Right cardiac atrium (tissue), 5 donors: Measurements from ENCODE around the gene SPRED2. TPM values are rescaled to one million over a fixed set of nuclear protein-coding genes. Genes with fewer than 3 reads are reported as not detected.

Experiments
- ATAC-seq, 2 donors: fragments of 200-7000 bp; cut with Tn5 transposase; one replicate each; pipeline versions ENCODE4 v1.8.0 to v1.9.1; 2020; ENCODE audit warnings: moderate library complexity in 2 of 2, mild to moderate bottlenecking in 1 of 2
- DNase-seq, 3 donors: peaks; one replicate each; pipeline ENCODE4 v3.0.0-alpha.2; 2020
- H3K27ac ChIP-seq: one replicate; pipeline ENCODE4 v1.5.1; 2013; ENCODE audit warnings: mild to moderate bottlenecking, low read length, control low read depth, moderate library complexity
- H3K27me3 ChIP-seq: one replicate; pipeline ENCODE4 v1.6.1; 2013; ENCODE audit not compliant: control insufficient read depth, insufficient read depth
- H3K4me1 ChIP-seq: one replicate; pipeline ENCODE4 v1.6.1; 2013; ENCODE audit warnings: low read length; ENCODE audit not compliant: control insufficient read depth, insufficient read depth
- H3K4me3 ChIP-seq: one replicate; pipeline ENCODE4 v1.5.1; 2013; ENCODE audit warnings: low read length, control low read depth
- H3K9me3 ChIP-seq: one replicate; pipeline ENCODE4 v1.6.1; 2013; ENCODE audit warnings: low read length; ENCODE audit not compliant: control insufficient read depth
- WGBS: extraction: QIAGEN DNeasy Blood & Tissue Kit; methylation state at CpG from one replicate; pipeline ENCODE4 v1.1.7; 2013; 5-methylcytosine and 5-hydroxymethylcytosine counted together
- intact Hi-C, 4 donors: fragments of 100-400 bp; cut with DNase I; formaldehyde crosslinking; loops; one replicate each; pipeline versions ENCODE4 v1.11.0 to v1.14.0; 2022 to 2023
- polyA plus RNA-seq: library from polyadenylated mRNA; stranded (reverse); fragments of 200-250 nt; gene quantifications from one replicate; pipeline ENCODE4 v1.2.3, GENCODE V29; 2013
- total RNA-seq, 4 donors: library from RNA; stranded (reverse); fragmentation: NEBNext Ultra II Directional; extraction: Animal tissue kit (Norgen Biotek cat#: 25700); gene quantifications; one replicate each; pipeline ENCODE4 v1.2.1, GENCODE V29; 2021
- donor health status: healthy with polysubstance abuse.
- donor health status: DM: no; HTN: yes; CAD: no.
- donor health status: DM: no; HTN: no; CAD: no.
- donor health status: DM: no; HTN: yes; CAD: no; lungs with severe emphysema.
- donor health status: DM: yes; HTN: yes; CAD: no.

Gene SPRED2
- total and polyA plus RNA-seq, 5 donors: 9.2 to 17.9 (median 15.3) TPM

- DNase-seq: no peak
- Histone ChIP-seq H3K27ac (no peak overlapping the region), H3K9me3 (no peaks in the 10 kb centered on the region), H3K4me3 (no peak overlapping the region), H3K27me3 (no peaks in the 10 kb centered on the region), H3K4me1 (peaks cover 4% of the 10 kb centered on the region)
- WGBS: 97% methylated on average over 1 of the region's 1 CpG
- intact Hi-C loops: no loop called here
- no peak for ATAC-seq
Measured at GRCh38 chr2:65415091-65415490, 17.3 kb downstream of the SPRED2 start.

- H3K4me3 ChIP-seq: no peak overlapping the region
- WGBS: 71% methylated on average over 2 of the region's 2 CpGs
- no peak for ATAC-seq
- no peak overlapping the region for H3K27ac ChIP-seq
- intact Hi-C loops: no loop called here
- no peaks in the 10 kb centered on the region for H3K27me3 ChIP-seq
- DNase-seq: no peak
- H3K4me1 ChIP-seq: peaks cover 5% of the 10 kb centered on the region
- no peaks in the 10 kb centered on the region for H3K9me3 ChIP-seq
Measured at GRCh38 chr2:65413610-65414009, 18.8 kb downstream of the SPRED2 start.

GRCh38 chr2:65413106-65413505 lies 19.3 kb downstream of the SPRED2 start:
- H3K27ac ChIP-seq: no peak overlapping the region
- no peaks in the 10 kb centered on the region for H3K27me3 ChIP-seq
- H3K4me3 ChIP-seq: no peak overlapping the region
- WGBS: 58% methylated on average over 2 of the region's 2 CpGs
- H3K4me1 ChIP-seq: peaks cover 5% of the 10 kb centered on the region
- intact Hi-C loops: no loop called here
- ATAC-seq (peak in 1 of 2 donors; percentile 20), DNase-seq (no peak)
- no peaks in the 10 kb centered on the region for H3K9me3 ChIP-seq

GRCh38 chr2:65411056-65411795 lies 21.2 kb downstream of the SPRED2 start:
- Histone ChIP-seq H3K27me3 (no peaks in the 10 kb centered on the region), H3K4me3 (no peak overlapping the region), H3K27ac (no peak overlapping the region), H3K9me3 (no peaks in the 10 kb centered on the region), H3K4me1 (peaks cover 13% of the 10 kb centered on the region)
- 87% methylated on average over 7 of the region's 7 CpGs for WGBS
- ATAC-seq: no peak
- intact Hi-C loops: no loop called here
- DNase-seq: no peak

GRCh38 chr2:65409045-65409444 lies 23.4 kb downstream of the SPRED2 start:
- no peaks in the 10 kb centered on the region for H3K27me3 ChIP-seq
- 97% methylated on average over 2 of the region's 2 CpGs for WGBS
- H3K4me1 ChIP-seq: peaks cover 15% of the 10 kb centered on the region
- H3K4me3 ChIP-seq: no peak overlapping the region
- no peak for DNase-seq
- no peak overlapping the region for H3K27ac ChIP-seq
- no peak for ATAC-seq
- intact Hi-C loops: no loop called here
- H3K9me3 ChIP-seq: no peaks in the 10 kb centered on the region

GRCh38 chr2:65407240-65407639 lies 25.2 kb downstream of the SPRED2 start:
- no peaks in the 10 kb centered on the region for H3K9me3 ChIP-seq
- WGBS: 73% methylated on average over 2 of the region's 2 CpGs
- no peak overlapping the region for H3K27ac ChIP-seq
- peaks cover 14% of the 10 kb centered on the region for H3K4me1 ChIP-seq
- intact Hi-C loops: no loop called here
- no peaks in the 10 kb centered on the region for H3K27me3 ChIP-seq
- DNase-seq (no peak), ATAC-seq (no peak)
- H3K4me3 ChIP-seq: no peak overlapping the region

GRCh38 chr2:65404988-65405697 lies 27.3 kb downstream of the SPRED2 start:
- Histone ChIP-seq H3K4me3 (no peak overlapping the region), H3K4me1 (peaks cover 16% of the 10 kb centered on the region), H3K27me3 (no peaks in the 10 kb centered on the region), H3K9me3 (no peaks in the 10 kb centered on the region), H3K27ac (no peak overlapping the region)
- intact Hi-C loops: no loop called here
- WGBS: 83% methylated on average over 10 of the region's 10 CpGs
- no peak for DNase-seq
- ATAC-seq: no peak

- Histone ChIP-seq H3K9me3 (no peaks in the 10 kb centered on the region), H3K4me3 (no peak overlapping the region), H3K27me3 (no peaks in the 10 kb centered on the region), H3K4me1 (peaks cover 14% of the 10 kb centered on the region), H3K27ac (no peak overlapping the region)
- DNase-seq (no peak), ATAC-seq (no peak)
- intact Hi-C loops: no loop called here
- WGBS: 85% methylated on average over 5 of the region's 5 CpGs
Measured at GRCh38 chr2:65403529-65403915, 28.9 kb downstream of the SPRED2 start.

GRCh38 chr2:65402780-65403528 lies 29.4 kb downstream of the SPRED2 start:
- no peak for ATAC-seq
- H3K4me1 ChIP-seq: peaks cover 14% of the 10 kb centered on the region
- 64% methylated on average over 8 of the region's 8 CpGs for WGBS
- H3K4me3 ChIP-seq: no peak overlapping the region
- H3K9me3 ChIP-seq: no peaks in the 10 kb centered on the region
- no peaks in the 10 kb centered on the region for H3K27me3 ChIP-seq
- DNase-seq: no peak
- intact Hi-C loops: no loop called here
- H3K27ac ChIP-seq: no peak overlapping the region

GRCh38 chr2:65402323-65402722 lies 30.1 kb downstream of the SPRED2 start:
- ATAC-seq: peak in 1 of 2 donors; percentile 40
- intact Hi-C loops: no loop called here
- Histone ChIP-seq H3K4me1 (peaks cover 16% of the 10 kb centered on the region), H3K27ac (no peak overlapping the region), H3K27me3 (no peaks in the 10 kb centered on the region), H3K4me3 (no peak overlapping the region), H3K9me3 (no peaks in the 10 kb centered on the region)
- 75% methylated on average over 2 of the region's 2 CpGs for WGBS
- DNase-seq: no peak

GRCh38 chr2:65397122-65397521 lies 35.3 kb downstream of the SPRED2 start:
- no peak overlapping the region for H3K4me3 ChIP-seq
- intact Hi-C loops: no loop called here

More at GRCh38 chr2:65397122-65397521, 35.3 kb downstream of the SPRED2 start:
- H3K27ac ChIP-seq: no peak overlapping the region
- no peaks in the 10 kb centered on the region for H3K9me3 ChIP-seq
- peaks cover 14% of the 10 kb centered on the region for H3K4me1 ChIP-seq
- ATAC-seq: peak; percentile 52 to 57
- H3K27me3 ChIP-seq: no peaks in the 10 kb centered on the region
- DNase-seq: no peak
- 77% methylated on average over 2 of the region's 2 CpGs for WGBS
